Neural crest cell (in vitro differentiated cells): ENCODE results near the gene CTIF. TPM values are rescaled to one million over a fixed set of nuclear protein-coding genes. Genes with fewer than 3 reads are reported as not detected.

Experiments
- DNase-seq: peaks from one replicate; pipeline ENCODE4 v3.0.0; 2021; ENCODE audit warnings: low read depth, mixed read lengths, low spot score
- H3K27ac Mint-ChIP-seq: one replicate; pipeline ENCODE4 v1.8.0; 2021; ENCODE audit warnings: mild to moderate bottlenecking, mixed read lengths; ENCODE audit not compliant: unreplicated experiment
- H3K27me3 Mint-ChIP-seq: 2 replicates; pipeline ENCODE4 v1.8.0; 2021; ENCODE audit warnings: low read depth, mild to moderate bottlenecking, mixed read lengths
- H3K36me3 Mint-ChIP-seq: 2 replicates; pipeline ENCODE4 v1.8.0; 2021; ENCODE audit warnings: low read depth, mild to moderate bottlenecking, mixed read lengths
- H3K4me1 Mint-ChIP-seq: 2 replicates; pipeline ENCODE4 v1.8.0; 2021; ENCODE audit warnings: mixed read lengths
- H3K4me3 Mint-ChIP-seq: one replicate; pipeline ENCODE4 v1.8.0; 2021; ENCODE audit warnings: mild to moderate bottlenecking, mixed read lengths
- H3K9me3 Mint-ChIP-seq: 2 replicates; pipeline ENCODE4 v1.8.0; 2021; ENCODE audit warnings: mixed read lengths
- CTCF ChIP-seq: fragments of 200-600 bp; sonication (generic); conservative IDR thresholded peaks from 2 replicates; pipeline ENCODE4 v1.5.0; 2021; ENCODE audit warnings: antibody characterized with exemption, mild to moderate bottlenecking
- total RNA-seq: library from RNA; stranded (reverse); gene quantifications from 2 replicates; pipeline ENCODE4 v1.2.1, GENCODE V29; 2021

The CTIF gene
- total RNA-seq, 1 donor from 2014 or later: 52.6 TPM

DNA sequence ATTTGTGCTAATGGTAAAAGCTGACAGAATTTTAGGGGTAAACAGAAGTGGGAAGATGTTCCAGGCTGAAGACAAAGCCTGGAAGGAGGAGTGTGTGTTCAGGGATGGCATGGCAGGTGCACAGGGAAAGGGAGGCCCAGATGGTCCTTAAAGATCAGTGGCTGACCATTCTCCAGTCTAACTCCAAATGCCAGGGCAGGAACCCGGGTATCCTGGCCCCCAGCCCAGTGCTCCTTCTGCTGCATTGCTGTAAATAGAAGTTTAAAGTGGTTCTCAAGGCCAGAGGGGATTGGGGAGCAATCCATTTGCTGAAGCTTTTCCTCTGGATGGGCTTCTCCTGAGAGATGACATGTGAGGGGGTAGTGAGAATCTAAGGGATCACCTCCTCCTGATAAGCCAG lies 158.6 kb downstream of the CTIF start:
- peaks cover 15% of the 10 kb centered on the region for H3K4me1 Mint-ChIP-seq
- H3K36me3 Mint-ChIP-seq: peaks cover 4% of the 10 kb centered on the region
- no peak for DNase-seq
- H3K4me3 Mint-ChIP-seq: no peak overlapping the region
- no peaks in the 10 kb centered on the region for H3K27me3 Mint-ChIP-seq
- H3K27ac Mint-ChIP-seq: no peak overlapping the region
- H3K9me3 Mint-ChIP-seq: no peaks in the 10 kb centered on the region
- no peak for TF ChIP-seq CTCF

GRCh38 chr18:48698707-48699106 lies 159.9 kb downstream of the CTIF start:
- Mint-ChIP-seq H3K4me3 (no peak overlapping the region), H3K4me1 (peaks cover 26% of the 10 kb centered on the region), H3K27me3 (no peaks in the 10 kb centered on the region), H3K36me3 (peaks cover 6% of the 10 kb centered on the region), H3K27ac (peak overlapping the region; percentile 12), H3K9me3 (no peaks in the 10 kb centered on the region)
- TF ChIP-seq CTCF: no peak
- DNase-seq: no peak

DNA sequence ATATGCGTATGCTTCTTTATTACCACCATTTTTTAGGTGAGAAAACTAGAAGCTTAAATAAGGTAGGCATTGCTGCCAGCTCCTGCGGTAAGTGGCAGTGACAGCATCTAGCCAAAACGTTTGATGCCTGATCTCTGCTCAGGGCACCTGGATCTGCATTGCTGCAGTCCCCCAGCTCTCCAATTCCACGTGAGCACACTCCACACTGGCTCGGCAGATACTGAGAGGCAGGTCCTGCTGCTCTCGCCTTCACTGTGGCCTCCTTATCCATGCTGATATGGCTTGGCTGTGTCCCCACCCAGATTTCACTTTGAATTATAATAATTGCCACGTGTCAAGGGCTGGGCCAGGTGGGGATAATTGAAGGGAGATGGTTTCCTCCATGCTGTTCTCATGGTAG lies 160.9 kb downstream of the CTIF start:
- no peak overlapping the region for H3K27ac Mint-ChIP-seq
- H3K9me3 Mint-ChIP-seq: no peaks in the 10 kb centered on the region
- H3K27me3 Mint-ChIP-seq: no peaks in the 10 kb centered on the region
- TF ChIP-seq CTCF: no peak
- DNase-seq: no peak
- H3K36me3 Mint-ChIP-seq: peaks cover 6% of the 10 kb centered on the region
- no peak overlapping the region for H3K4me3 Mint-ChIP-seq
- H3K4me1 Mint-ChIP-seq: peaks cover 24% of the 10 kb centered on the region

DNA sequence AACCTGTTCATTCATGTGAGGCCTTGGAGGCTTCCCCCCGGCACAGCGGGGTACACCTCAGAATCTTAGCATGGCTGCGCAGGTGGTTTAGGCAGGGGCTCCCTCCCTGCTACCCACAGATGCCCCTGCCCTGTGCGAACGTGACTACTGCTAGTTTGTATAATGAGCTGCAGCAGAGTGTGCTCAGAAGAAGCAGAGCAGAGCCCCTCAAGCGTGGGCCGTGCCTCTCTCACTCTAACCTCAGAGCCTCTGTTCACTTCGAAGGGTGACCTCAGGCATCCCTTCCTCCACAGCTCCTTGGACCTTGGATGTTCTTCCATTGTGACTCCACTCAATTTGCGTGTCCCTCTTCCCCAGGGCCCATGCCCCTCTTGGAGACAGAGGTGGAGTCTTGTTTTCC lies 161.6 kb downstream of the CTIF start:
- peaks cover 19% of the 10 kb centered on the region for H3K4me1 Mint-ChIP-seq
- no peaks in the 10 kb centered on the region for H3K27me3 Mint-ChIP-seq
- no peak overlapping the region for H3K4me3 Mint-ChIP-seq
- H3K27ac Mint-ChIP-seq: no peak overlapping the region
- no peaks in the 10 kb centered on the region for H3K9me3 Mint-ChIP-seq
- peaks cover 6% of the 10 kb centered on the region for H3K36me3 Mint-ChIP-seq
- DNase-seq: no peak
- TF ChIP-seq CTCF: no peak

DNA sequence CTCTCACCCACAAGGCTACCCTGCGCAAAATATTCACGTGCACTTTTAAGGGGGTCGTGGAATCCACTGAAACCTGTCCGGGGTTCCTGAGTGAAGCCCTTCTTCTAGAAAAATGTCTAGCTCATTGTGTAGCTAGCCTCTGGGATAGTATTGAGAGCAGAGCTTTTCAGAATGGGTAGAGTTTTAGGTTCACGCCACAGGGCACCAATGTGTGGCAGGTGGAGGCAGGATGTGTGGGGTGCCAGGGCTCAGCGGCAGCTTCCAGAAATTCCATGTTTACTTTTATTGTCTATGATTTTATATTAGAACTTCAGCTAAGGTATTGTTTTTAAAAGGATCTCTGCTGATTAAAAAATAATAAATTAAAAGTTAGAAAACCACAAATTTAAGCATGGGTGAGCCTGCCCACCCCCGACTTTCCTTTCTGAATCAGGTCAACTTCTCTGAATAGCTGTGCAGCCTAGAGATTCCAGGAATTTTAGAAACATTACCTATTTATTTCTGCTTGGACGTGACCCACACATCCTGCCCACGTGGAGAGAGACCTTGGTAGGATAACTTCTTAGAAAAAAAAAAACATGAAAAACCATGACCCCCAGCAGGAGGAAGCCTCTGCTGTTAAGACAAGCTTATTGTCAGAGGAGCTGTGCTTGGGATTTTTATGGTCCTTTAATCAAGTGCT lies 163.7 kb downstream of the CTIF start:
- no peak overlapping the region for H3K4me3 Mint-ChIP-seq
- DNase-seq: no peak
- H3K4me1 Mint-ChIP-seq: peaks cover 16% of the 10 kb centered on the region
- H3K9me3 Mint-ChIP-seq: no peaks in the 10 kb centered on the region
- no peaks in the 10 kb centered on the region for H3K27me3 Mint-ChIP-seq
- no peak for TF ChIP-seq CTCF
- peaks cover 6% of the 10 kb centered on the region for H3K36me3 Mint-ChIP-seq
- H3K27ac Mint-ChIP-seq: no peak overlapping the region

DNA sequence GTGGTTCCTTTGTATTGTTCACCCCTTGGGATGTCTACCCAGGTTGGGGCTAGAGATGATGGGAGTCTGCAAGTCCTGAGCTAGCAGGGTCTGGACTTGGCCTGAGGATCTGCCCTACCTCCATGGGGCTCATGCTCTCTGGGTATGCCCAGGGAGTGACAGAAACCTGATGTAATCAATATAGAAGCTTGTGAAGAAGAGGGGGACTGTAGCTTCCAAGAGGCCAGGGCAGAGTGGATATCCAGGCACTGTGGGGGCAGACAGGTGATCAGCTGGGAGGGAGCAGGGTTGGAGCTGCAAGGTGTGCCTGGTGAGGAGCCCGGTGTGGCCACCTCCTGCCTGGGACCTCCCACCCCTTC lies 164.2 kb downstream of the CTIF start:
- DNase-seq: no peak
- H3K4me1 Mint-ChIP-seq: peaks cover 16% of the 10 kb centered on the region
- H3K27me3 Mint-ChIP-seq: no peaks in the 10 kb centered on the region
- peaks cover 6% of the 10 kb centered on the region for H3K36me3 Mint-ChIP-seq
- no peak for TF ChIP-seq CTCF
- H3K4me3 Mint-ChIP-seq: no peak overlapping the region
- peak overlapping the region; percentile 78 for H3K27ac Mint-ChIP-seq
- peaks cover 3% of the 10 kb centered on the region for H3K9me3 Mint-ChIP-seq
